Erythroblast (primary cell): ENCODE measurements around the gene ACTA2.

Experiments used
- GATA1 ChIP-seq: IDR thresholded peaks from 2 replicates; pipeline ENCODE4 v1.6.1; 2011; ENCODE audit warnings: low read depth, mild to moderate bottlenecking, control low read depth, low read length, moderate library complexity
- POLR2A ChIP-seq: IDR thresholded peaks from 2 replicates; pipeline ENCODE4 v1.6.1; 2011; ENCODE audit warnings: mild to moderate bottlenecking, low read length

- TF ChIP-seq POLR2A (no peak), GATA1 (no peak)
Observed at GRCh38 chr10:88922041-88922440, 30.5 kb downstream of the ACTA2 start.
